ENCODE data around the gene WIPI1.

DNA sequence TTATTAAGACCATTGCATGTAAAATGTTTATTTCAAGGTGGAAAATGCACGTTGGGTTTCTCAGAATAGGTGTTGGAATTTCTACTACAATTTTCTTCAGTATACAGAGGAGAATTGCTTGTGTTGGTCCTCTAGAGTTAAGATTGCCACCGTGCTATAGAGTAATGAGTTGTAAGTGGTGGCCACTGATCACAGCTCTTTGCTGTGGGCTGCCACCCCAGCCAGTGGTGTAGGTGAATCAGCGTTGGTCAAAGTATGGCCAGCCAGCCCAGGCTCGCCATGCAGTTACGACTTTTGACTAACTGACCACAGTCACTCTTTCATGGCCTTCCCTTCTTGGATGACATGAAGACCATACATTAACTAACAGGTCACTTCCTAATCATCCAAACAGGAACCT is 42.3 kb upstream of the WIPI1 start:
- no peak for TF ChIP-seq CTCF (IDR thresholded peaks at IDR 0.05; ENCODE audit: low read depth, low read length)
- TF ChIP-seq EZH2phosphoT487 (IDR thresholded peaks at IDR 0.05; ENCODE audit: low read depth), result no peak

All from OCI-LY3 (cell line).